Measurements from ENCODE around the gene RAD50. TPM values are rescaled to one million over a fixed set of nuclear protein-coding genes. Genes with fewer than 3 reads are reported as not detected.

The RAD50 gene
- total RNA-seq, 4 donors from 2014 or later = 34.8 to 76.3 (median 40.9) TPM

GRCh38 chr5:132576123-132576522 lies 19.3 kb downstream of the RAD50 start:
- no peak for TF ChIP-seq CTCF (IDR thresholded peaks at IDR 0.05; ENCODE audit: low read depth)

GRCh38 chr5:132586063-132586462 lies 29.3 kb downstream of the RAD50 start:
- TF ChIP-seq CTCF (IDR thresholded peaks at IDR 0.05; ENCODE audit: low read depth) = no peak

GRCh38 chr5:132589467-132589866 lies 32.7 kb downstream of the RAD50 start:
- no peak for TF ChIP-seq CTCF (IDR thresholded peaks at IDR 0.05; ENCODE audit: low read depth)

GRCh38 chr5:132591145-132591544 lies 34.4 kb downstream of the RAD50 start:
- TF ChIP-seq CTCF (IDR thresholded peaks at IDR 0.05; ENCODE audit: low read depth) = no peak

- TF ChIP-seq CTCF (IDR thresholded peaks at IDR 0.05; ENCODE audit: low read depth) = no peak
Measured at GRCh38 chr5:132592521-132592920, 35.7 kb downstream of the RAD50 start.

- TF ChIP-seq CTCF (IDR thresholded peaks at IDR 0.05; ENCODE audit: low read depth) = no peak
Measured at GRCh38 chr5:132594170-132594569, 37.4 kb downstream of the RAD50 start.

GRCh38 chr5:132595624-132596023 lies 38.8 kb downstream of the RAD50 start:
- no peak for TF ChIP-seq CTCF (IDR thresholded peaks at IDR 0.05; ENCODE audit: low read depth)

All from subcutaneous adipose tissue (tissue), 4 donors.